ENCODE data around the gene SYDE2.

SYDE2 gene

GRCh38 chr1:85116856-85117255 lies 84.0 kb downstream of the SYDE2 start:
- DNase-seq: no peak

- no peak for DNase-seq
Measured at GRCh38 chr1:85115933-85116332, 84.9 kb downstream of the SYDE2 start.

- DNase-seq: no peak
Measured at GRCh38 chr1:85111695-85112094, 89.1 kb downstream of the SYDE2 start.

GRCh38 chr1:85109475-85109874 lies 91.3 kb downstream of the SYDE2 start:
- no peak for DNase-seq

Data from cortex of kidney (tissue), 1 donor.